Measurements from ENCODE around the gene DDX54. TPM values are rescaled to one million over a fixed set of nuclear protein-coding genes. Genes with fewer than 3 reads are reported as not detected.
"Not testable (repeated sequence)": the region's sequence is repeated elsewhere in the genome, so short reads cannot be mapped to it uniquely, and the experiment has no call there.

Gene DDX54
- total and polyA plus RNA-seq, 12 donors = 27.9 to 109 (median 70.0) TPM

DNA sequence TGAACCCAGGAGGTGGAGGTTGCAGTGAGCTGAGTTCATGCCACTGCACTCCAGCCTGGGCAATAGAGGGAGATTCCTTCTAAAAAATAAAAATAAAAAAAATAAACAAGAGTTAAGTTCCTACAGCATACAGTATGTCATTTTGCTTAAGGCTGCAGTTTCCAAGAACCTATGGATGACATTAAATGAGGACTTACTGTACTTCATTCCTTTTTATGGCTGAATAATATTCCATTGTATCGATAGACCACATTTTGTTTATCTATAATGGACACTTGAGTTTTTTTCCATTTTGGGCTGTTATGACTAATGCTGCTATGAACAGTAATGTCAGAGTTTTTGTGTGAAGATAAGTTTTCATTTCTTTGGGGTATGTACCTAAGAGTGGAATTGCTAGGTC, 67.1 kb downstream of the DDX54 start:
- WGBS, 4 donors = 87 to 96% (median 90%) methylated on average over 1 of the region's 1 CpG
- Histone ChIP-seq H3K36me3 (replicated peaks in 1 of 2) (no peaks in the 10 kb centered on the region), H3K27me3 (no peaks in the 10 kb centered on the region), H3K9me3 (replicated peaks in 1 of 3) (no peaks in the 10 kb centered on the region), H3K4me1 (replicated peaks in 1 of 2) (peaks cover 8 to 9% of the 10 kb centered on the region in 2 donors), H3K27ac (no peak overlapping the region), H3K4me3 (no peak overlapping the region)
- no peak for TF ChIP-seq POLR2A (IDR thresholded peaks at IDR 0.05)
- no peak for DNase-seq
- intact Hi-C loops (cut with DNase I) = no loop called here

DNA sequence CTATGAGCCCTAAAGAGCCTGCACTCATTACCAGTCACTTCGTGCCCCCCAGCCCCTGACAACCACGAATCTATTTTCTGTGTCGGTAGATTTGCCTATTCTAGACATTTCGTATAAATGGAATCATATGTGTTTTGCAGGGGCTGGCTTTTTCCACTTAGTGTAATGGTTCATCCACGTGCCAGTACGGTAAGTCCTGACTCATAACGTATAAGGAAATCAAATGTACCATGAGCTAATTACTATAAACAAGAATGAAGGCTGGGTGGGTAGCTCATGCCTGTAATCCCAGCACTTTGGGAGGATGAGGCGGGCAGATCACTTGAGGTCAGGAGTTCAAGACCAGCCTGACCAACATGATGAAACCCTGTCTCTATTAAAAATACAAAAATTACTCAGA, 67.6 kb downstream of the DDX54 start:
- 76 to 86% (median 83%) methylated on average over 8 of the region's 8 CpGs for WGBS, 4 donors
- H3K27me3 ChIP-seq; H3K36me3 ChIP-seq (replicated peaks in 1 of 2); H3K27ac ChIP-seq; H3K9me3 ChIP-seq (replicated peaks in 1 of 3); intact Hi-C loops (cut with DNase I); H3K4me3 ChIP-seq; H3K4me1 ChIP-seq (replicated peaks in 1 of 2); DNase-seq: not testable (repeated sequence)

- TF ChIP-seq POLR2A (IDR thresholded peaks at IDR 0.05) (no peak), CTCF (IDR thresholded peaks at IDR 0.05) (no peak)
- Histone ChIP-seq H3K4me3 (no peak overlapping the region), H3K27me3 (no peaks in the 10 kb centered on the region), H3K9me3 (replicated peaks in 1 of 3) (no peaks in the 10 kb centered on the region), H3K27ac (peak overlapping the region in 1 of 5 donors; percentile 5), H3K36me3 (replicated peaks in 1 of 2) (no peaks in the 10 kb centered on the region), H3K4me1 (replicated peaks in 1 of 2) (peaks cover 8 to 9% of the 10 kb centered on the region in 2 donors)
- DNase-seq = no peak
- WGBS, 4 donors = 56 to 82% (median 72%) methylated on average over 3 to 6 of the region's 6 CpGs
- intact Hi-C loops (cut with DNase I) = no loop called here
These were observed 68.4 kb downstream of the DDX54 start for GRCh38 chr12:113116875-113117274.

DNA sequence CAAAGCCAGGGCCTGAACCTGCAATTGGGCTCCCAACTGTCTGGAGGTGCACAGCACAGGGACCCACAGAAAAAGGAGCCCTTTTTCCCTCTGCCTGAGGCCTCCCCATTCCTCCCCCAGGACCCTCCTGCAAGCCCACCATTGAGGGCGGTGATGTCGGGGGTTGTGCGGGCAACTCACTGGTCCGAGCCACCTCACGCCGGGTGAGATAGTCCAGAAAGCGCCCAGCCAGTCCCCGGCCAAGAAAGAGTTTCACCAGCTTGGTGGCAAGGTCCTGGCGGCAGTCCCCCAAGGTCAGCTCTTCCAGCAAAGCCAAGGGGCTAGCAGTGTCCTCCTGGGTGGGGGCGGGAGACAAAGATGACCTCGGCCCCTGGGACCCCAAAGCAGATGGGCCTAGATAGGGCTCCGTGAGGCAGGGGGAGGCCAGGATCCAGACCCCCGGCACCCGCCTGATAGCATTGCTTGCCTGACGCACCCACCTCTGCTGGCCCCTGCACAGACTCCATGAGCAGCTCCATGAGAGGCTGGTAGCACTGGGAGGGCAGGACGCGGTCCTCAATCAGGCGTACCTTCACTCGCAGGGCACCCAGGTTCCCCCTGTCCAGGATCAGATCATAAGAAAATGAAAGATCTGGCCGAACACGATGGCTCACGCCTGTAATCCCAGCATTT, 69.7 kb downstream of the DDX54 start:
- DNase-seq = peak in 4 of 7 donors; percentile 46 to 61 (median 50)
- Histone ChIP-seq H3K27me3 (no peaks in the 10 kb centered on the region), H3K27ac (peak overlapping the region in 4 of 5 donors; percentile 1 to 60 (median 52)), H3K4me3 (no peak overlapping the region), H3K9me3 (replicated peaks in 1 of 3) (no peaks in the 10 kb centered on the region), H3K36me3 (replicated peaks in 1 of 2) (no peaks in the 10 kb centered on the region), H3K4me1 (replicated peaks in 1 of 2) (peaks cover 8 to 9% of the 10 kb centered on the region in 2 donors)
- intact Hi-C loops (cut with DNase I) = no loop called here
- TF ChIP-seq CTCF (IDR thresholded peaks at IDR 0.05) = no peak
- no peak for TF ChIP-seq POLR2A (IDR thresholded peaks at IDR 0.05)
- WGBS, 4 donors = 51 to 77% (median 56%) methylated on average over 9 to 22 of the region's 22 CpGs

GRCh38 chr12:113114447-113115178, 70.7 kb downstream of the DDX54 start:
- intact Hi-C loops (cut with DNase I) = no loop called here
- H3K27me3 ChIP-seq = no peaks in the 10 kb centered on the region

More at GRCh38 chr12:113114447-113115178, 70.7 kb downstream of the DDX54 start:
- Histone ChIP-seq H3K4me3 (no peak overlapping the region), H3K27ac (no peak overlapping the region), H3K36me3 (replicated peaks in 1 of 2) (no peaks in the 10 kb centered on the region), H3K4me1 (replicated peaks in 1 of 2) (peaks cover 8 to 9% of the 10 kb centered on the region in 2 donors), H3K9me3 (replicated peaks in 1 of 3) (no peaks in the 10 kb centered on the region)
- TF ChIP-seq POLR2A (IDR thresholded peaks at IDR 0.05) (no peak), CTCF (IDR thresholded peaks at IDR 0.05) (no peak)
- WGBS, 4 donors = 84 to 89% (median 86%) methylated on average over 11 to 19 of the region's 19 CpGs
- DNase-seq = no peak

All from adrenal gland (tissue), 12 donors.